ENCODE results near the gene TRAF3IP3.
A peak's percentile ranks its signal among the peaks of the same experiment; 100 is the strongest.

TRAF3IP3 gene

GRCh38 chr1:209755926-209756614 lies at the start of gene TRAF3IP3:
TSS of gene TRAF3IP3 (plus strand) at chr1:209756053. CDS start at chr1:209760040, 3,987 bp downstream.
- H3K4me1 Mint-ChIP-seq (ENCODE audit: low read depth): peaks cover 66% of the 10 kb centered on the region
- peak within 1 kb of the TSS; percentile 97 for H3K27ac Mint-ChIP-seq
- no peaks in the 10 kb centered on the region for H3K9me3 Mint-ChIP-seq
- peaks cover 55% of the 10 kb centered on the region for H3K36me3 Mint-ChIP-seq (ENCODE audit: low read depth)
- no peaks in the 10 kb centered on the region for H3K27me3 Mint-ChIP-seq (ENCODE audit: low read depth)
- peak within 1 kb of the TSS; percentile 98 for H3K4me3 Mint-ChIP-seq
- peak; percentile 85 for DNase-seq (ENCODE audit: low spot score)

- Mint-ChIP-seq H3K36me3 (ENCODE audit: low read depth) (no peaks in the 10 kb centered on the region), H3K4me1 (ENCODE audit: low read depth) (peaks cover 41% of the 10 kb centered on the region), H3K27ac (no peak overlapping the region), H3K9me3 (no peaks in the 10 kb centered on the region), H3K4me3 (no peak overlapping the region), H3K27me3 (ENCODE audit: low read depth) (no peaks in the 10 kb centered on the region)
- DNase-seq (ENCODE audit: low spot score): no peak
Observed at GRCh38 chr1:209706622-209707021, 49.2 kb upstream of the TRAF3IP3 start.

GRCh38 chr1:209707308-209707707 lies 48.5 kb upstream of the TRAF3IP3 start:
- DNase-seq (ENCODE audit: low spot score): no peak
- H3K9me3 Mint-ChIP-seq: no peaks in the 10 kb centered on the region
- H3K36me3 Mint-ChIP-seq (ENCODE audit: low read depth): no peaks in the 10 kb centered on the region
- H3K27me3 Mint-ChIP-seq (ENCODE audit: low read depth): no peaks in the 10 kb centered on the region
- no peak overlapping the region for H3K27ac Mint-ChIP-seq
- peaks cover 39% of the 10 kb centered on the region for H3K4me1 Mint-ChIP-seq (ENCODE audit: low read depth)
- no peak overlapping the region for H3K4me3 Mint-ChIP-seq

- H3K4me3 Mint-ChIP-seq: no peak overlapping the region
- H3K36me3 Mint-ChIP-seq (ENCODE audit: low read depth): no peaks in the 10 kb centered on the region
- no peaks in the 10 kb centered on the region for H3K27me3 Mint-ChIP-seq (ENCODE audit: low read depth)
- peaks cover 39% of the 10 kb centered on the region for H3K4me1 Mint-ChIP-seq (ENCODE audit: low read depth)
- no peaks in the 10 kb centered on the region for H3K9me3 Mint-ChIP-seq
- no peak overlapping the region for H3K27ac Mint-ChIP-seq
- DNase-seq (ENCODE audit: low spot score): no peak
Observed at GRCh38 chr1:209708297-209708696, 47.6 kb upstream of the TRAF3IP3 start.

GRCh38 chr1:209710093-209710492 lies 45.8 kb upstream of the TRAF3IP3 start:
- no peak for DNase-seq (ENCODE audit: low spot score)
- Mint-ChIP-seq H3K4me3 (peak overlapping the region; percentile 21), H3K36me3 (ENCODE audit: low read depth) (no peaks in the 10 kb centered on the region)

GRCh38 chr1:209710847-209711246 lies 45.0 kb upstream of the TRAF3IP3 start:
- no peak for DNase-seq (ENCODE audit: low spot score)
- peak overlapping the region; percentile 8 for H3K4me3 Mint-ChIP-seq
- H3K27ac Mint-ChIP-seq: no peak overlapping the region
- no peaks in the 10 kb centered on the region for H3K36me3 Mint-ChIP-seq (ENCODE audit: low read depth)
- H3K27me3 Mint-ChIP-seq (ENCODE audit: low read depth): no peaks in the 10 kb centered on the region
- no peaks in the 10 kb centered on the region for H3K9me3 Mint-ChIP-seq
- peaks cover 36% of the 10 kb centered on the region for H3K4me1 Mint-ChIP-seq (ENCODE audit: low read depth)

More at GRCh38 chr1:209710093-209710492, 45.8 kb upstream of the TRAF3IP3 start:
- Mint-ChIP-seq H3K4me1 (ENCODE audit: low read depth) (peaks cover 30% of the 10 kb centered on the region), H3K27ac (peak overlapping the region; percentile 61), H3K9me3 (no peaks in the 10 kb centered on the region), H3K27me3 (ENCODE audit: low read depth) (no peaks in the 10 kb centered on the region)

GRCh38 chr1:209714338-209714737 lies 41.5 kb upstream of the TRAF3IP3 start:
- Mint-ChIP-seq H3K36me3 (ENCODE audit: low read depth) (no peaks in the 10 kb centered on the region), H3K4me3 (peak overlapping the region; percentile 22), H3K27ac (peak overlapping the region; percentile 17), H3K9me3 (no peaks in the 10 kb centered on the region), H3K27me3 (ENCODE audit: low read depth) (no peaks in the 10 kb centered on the region), H3K4me1 (ENCODE audit: low read depth) (peaks cover 35% of the 10 kb centered on the region)
- DNase-seq (ENCODE audit: low spot score): no peak

- H3K9me3 Mint-ChIP-seq: no peaks in the 10 kb centered on the region
- H3K4me1 Mint-ChIP-seq (ENCODE audit: low read depth): peaks cover 28% of the 10 kb centered on the region
- peak overlapping the region; percentile 18 for H3K27ac Mint-ChIP-seq
- H3K27me3 Mint-ChIP-seq (ENCODE audit: low read depth): no peaks in the 10 kb centered on the region
- no peak for DNase-seq (ENCODE audit: low spot score)
- no peak overlapping the region for H3K4me3 Mint-ChIP-seq
- H3K36me3 Mint-ChIP-seq (ENCODE audit: low read depth): no peaks in the 10 kb centered on the region
Observed at GRCh38 chr1:209715314-209715713, 40.5 kb upstream of the TRAF3IP3 start.

GRCh38 chr1:209717818-209718217 lies 38.0 kb upstream of the TRAF3IP3 start:
- Mint-ChIP-seq H3K27me3 (ENCODE audit: low read depth) (no peaks in the 10 kb centered on the region), H3K4me1 (ENCODE audit: low read depth) (peaks cover 23% of the 10 kb centered on the region), H3K4me3 (no peak overlapping the region), H3K27ac (no peak overlapping the region), H3K36me3 (ENCODE audit: low read depth) (no peaks in the 10 kb centered on the region), H3K9me3 (no peaks in the 10 kb centered on the region)
- no peak for DNase-seq (ENCODE audit: low spot score)

GRCh38 chr1:209720326-209720725 lies 35.5 kb upstream of the TRAF3IP3 start:
- Mint-ChIP-seq H3K4me1 (ENCODE audit: low read depth) (peaks cover 27% of the 10 kb centered on the region), H3K9me3 (no peaks in the 10 kb centered on the region), H3K36me3 (ENCODE audit: low read depth) (no peaks in the 10 kb centered on the region), H3K27me3 (ENCODE audit: low read depth) (no peaks in the 10 kb centered on the region), H3K4me3 (no peak overlapping the region), H3K27ac (no peak overlapping the region)
- DNase-seq (ENCODE audit: low spot score): no peak

- Mint-ChIP-seq H3K9me3 (no peaks in the 10 kb centered on the region), H3K4me1 (ENCODE audit: low read depth) (peaks cover 25% of the 10 kb centered on the region)
- no peak for DNase-seq (ENCODE audit: low spot score)
Observed at GRCh38 chr1:209720826-209721225, 35.0 kb upstream of the TRAF3IP3 start.

GRCh38 chr1:209721323-209721722 lies 34.5 kb upstream of the TRAF3IP3 start:
- H3K36me3 Mint-ChIP-seq (ENCODE audit: low read depth): no peaks in the 10 kb centered on the region
- H3K9me3 Mint-ChIP-seq: no peaks in the 10 kb centered on the region
- H3K27ac Mint-ChIP-seq: no peak overlapping the region
- no peak overlapping the region for H3K4me3 Mint-ChIP-seq
- no peak for DNase-seq (ENCODE audit: low spot score)
- peaks cover 21% of the 10 kb centered on the region for H3K4me1 Mint-ChIP-seq (ENCODE audit: low read depth)
- H3K27me3 Mint-ChIP-seq (ENCODE audit: low read depth): no peaks in the 10 kb centered on the region

More at GRCh38 chr1:209720826-209721225, 35.0 kb upstream of the TRAF3IP3 start:
- H3K36me3 Mint-ChIP-seq (ENCODE audit: low read depth): no peaks in the 10 kb centered on the region
- no peak overlapping the region for H3K27ac Mint-ChIP-seq
- H3K4me3 Mint-ChIP-seq: no peak overlapping the region
- no peaks in the 10 kb centered on the region for H3K27me3 Mint-ChIP-seq (ENCODE audit: low read depth)

GRCh38 chr1:209723265-209723664 lies 32.6 kb upstream of the TRAF3IP3 start:
- peaks cover 23% of the 10 kb centered on the region for H3K4me1 Mint-ChIP-seq (ENCODE audit: low read depth)
- no peak for DNase-seq (ENCODE audit: low spot score)
- H3K36me3 Mint-ChIP-seq (ENCODE audit: low read depth): no peaks in the 10 kb centered on the region
- H3K9me3 Mint-ChIP-seq: no peaks in the 10 kb centered on the region
- no peak overlapping the region for H3K4me3 Mint-ChIP-seq
- H3K27me3 Mint-ChIP-seq (ENCODE audit: low read depth): no peaks in the 10 kb centered on the region
- no peak overlapping the region for H3K27ac Mint-ChIP-seq

GRCh38 chr1:209723756-209724693 lies 31.8 kb upstream of the TRAF3IP3 start:
- peak overlapping the region; percentile 99 for H3K27ac Mint-ChIP-seq
- no peaks in the 10 kb centered on the region for H3K36me3 Mint-ChIP-seq (ENCODE audit: low read depth)
- H3K9me3 Mint-ChIP-seq: no peaks in the 10 kb centered on the region
- peaks cover 23% of the 10 kb centered on the region for H3K4me1 Mint-ChIP-seq (ENCODE audit: low read depth)
- H3K27me3 Mint-ChIP-seq (ENCODE audit: low read depth): no peaks in the 10 kb centered on the region
- H3K4me3 Mint-ChIP-seq: peak overlapping the region; percentile 69
- peak; percentile 80 for DNase-seq (ENCODE audit: low spot score)

Measured in T-helper 2 cell treated with Interferon-gamma antibody and Interleukin-4, amounts not matched to agents 5 μg/mL and 100 μg/mL, for 36 hours (primary cell).